Measurements from ENCODE around the gene MLLT1. TPM values are rescaled to one million over a fixed set of nuclear protein-coding genes. Genes with fewer than 3 reads are reported as not detected.

Gene MLLT1
- total and polyA plus RNA-seq, 2 of the 8 experiments (the other 6 are each of a cell fraction or from before 2014, with no cell fraction given): 18.8 to 45.1 TPM

DNA sequence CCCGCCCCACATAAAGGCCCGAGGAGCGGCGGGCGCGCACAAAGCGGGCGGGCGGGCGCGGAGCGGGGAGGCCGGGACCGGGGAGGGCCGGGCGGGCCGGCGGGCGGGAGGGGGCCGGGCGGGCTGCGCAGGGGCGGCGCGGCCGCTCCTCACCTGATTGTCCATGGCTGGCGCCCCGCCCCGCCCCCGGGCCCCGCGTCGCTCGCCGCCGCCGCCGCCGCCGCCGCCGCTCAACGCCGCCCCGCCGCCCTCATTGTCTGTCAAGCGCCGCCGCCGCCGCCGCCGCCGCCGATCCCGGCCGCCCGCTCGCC lies 200 bp downstream of the MLLT1 start (continued):
- TF ChIP-seq, protein P1, sequence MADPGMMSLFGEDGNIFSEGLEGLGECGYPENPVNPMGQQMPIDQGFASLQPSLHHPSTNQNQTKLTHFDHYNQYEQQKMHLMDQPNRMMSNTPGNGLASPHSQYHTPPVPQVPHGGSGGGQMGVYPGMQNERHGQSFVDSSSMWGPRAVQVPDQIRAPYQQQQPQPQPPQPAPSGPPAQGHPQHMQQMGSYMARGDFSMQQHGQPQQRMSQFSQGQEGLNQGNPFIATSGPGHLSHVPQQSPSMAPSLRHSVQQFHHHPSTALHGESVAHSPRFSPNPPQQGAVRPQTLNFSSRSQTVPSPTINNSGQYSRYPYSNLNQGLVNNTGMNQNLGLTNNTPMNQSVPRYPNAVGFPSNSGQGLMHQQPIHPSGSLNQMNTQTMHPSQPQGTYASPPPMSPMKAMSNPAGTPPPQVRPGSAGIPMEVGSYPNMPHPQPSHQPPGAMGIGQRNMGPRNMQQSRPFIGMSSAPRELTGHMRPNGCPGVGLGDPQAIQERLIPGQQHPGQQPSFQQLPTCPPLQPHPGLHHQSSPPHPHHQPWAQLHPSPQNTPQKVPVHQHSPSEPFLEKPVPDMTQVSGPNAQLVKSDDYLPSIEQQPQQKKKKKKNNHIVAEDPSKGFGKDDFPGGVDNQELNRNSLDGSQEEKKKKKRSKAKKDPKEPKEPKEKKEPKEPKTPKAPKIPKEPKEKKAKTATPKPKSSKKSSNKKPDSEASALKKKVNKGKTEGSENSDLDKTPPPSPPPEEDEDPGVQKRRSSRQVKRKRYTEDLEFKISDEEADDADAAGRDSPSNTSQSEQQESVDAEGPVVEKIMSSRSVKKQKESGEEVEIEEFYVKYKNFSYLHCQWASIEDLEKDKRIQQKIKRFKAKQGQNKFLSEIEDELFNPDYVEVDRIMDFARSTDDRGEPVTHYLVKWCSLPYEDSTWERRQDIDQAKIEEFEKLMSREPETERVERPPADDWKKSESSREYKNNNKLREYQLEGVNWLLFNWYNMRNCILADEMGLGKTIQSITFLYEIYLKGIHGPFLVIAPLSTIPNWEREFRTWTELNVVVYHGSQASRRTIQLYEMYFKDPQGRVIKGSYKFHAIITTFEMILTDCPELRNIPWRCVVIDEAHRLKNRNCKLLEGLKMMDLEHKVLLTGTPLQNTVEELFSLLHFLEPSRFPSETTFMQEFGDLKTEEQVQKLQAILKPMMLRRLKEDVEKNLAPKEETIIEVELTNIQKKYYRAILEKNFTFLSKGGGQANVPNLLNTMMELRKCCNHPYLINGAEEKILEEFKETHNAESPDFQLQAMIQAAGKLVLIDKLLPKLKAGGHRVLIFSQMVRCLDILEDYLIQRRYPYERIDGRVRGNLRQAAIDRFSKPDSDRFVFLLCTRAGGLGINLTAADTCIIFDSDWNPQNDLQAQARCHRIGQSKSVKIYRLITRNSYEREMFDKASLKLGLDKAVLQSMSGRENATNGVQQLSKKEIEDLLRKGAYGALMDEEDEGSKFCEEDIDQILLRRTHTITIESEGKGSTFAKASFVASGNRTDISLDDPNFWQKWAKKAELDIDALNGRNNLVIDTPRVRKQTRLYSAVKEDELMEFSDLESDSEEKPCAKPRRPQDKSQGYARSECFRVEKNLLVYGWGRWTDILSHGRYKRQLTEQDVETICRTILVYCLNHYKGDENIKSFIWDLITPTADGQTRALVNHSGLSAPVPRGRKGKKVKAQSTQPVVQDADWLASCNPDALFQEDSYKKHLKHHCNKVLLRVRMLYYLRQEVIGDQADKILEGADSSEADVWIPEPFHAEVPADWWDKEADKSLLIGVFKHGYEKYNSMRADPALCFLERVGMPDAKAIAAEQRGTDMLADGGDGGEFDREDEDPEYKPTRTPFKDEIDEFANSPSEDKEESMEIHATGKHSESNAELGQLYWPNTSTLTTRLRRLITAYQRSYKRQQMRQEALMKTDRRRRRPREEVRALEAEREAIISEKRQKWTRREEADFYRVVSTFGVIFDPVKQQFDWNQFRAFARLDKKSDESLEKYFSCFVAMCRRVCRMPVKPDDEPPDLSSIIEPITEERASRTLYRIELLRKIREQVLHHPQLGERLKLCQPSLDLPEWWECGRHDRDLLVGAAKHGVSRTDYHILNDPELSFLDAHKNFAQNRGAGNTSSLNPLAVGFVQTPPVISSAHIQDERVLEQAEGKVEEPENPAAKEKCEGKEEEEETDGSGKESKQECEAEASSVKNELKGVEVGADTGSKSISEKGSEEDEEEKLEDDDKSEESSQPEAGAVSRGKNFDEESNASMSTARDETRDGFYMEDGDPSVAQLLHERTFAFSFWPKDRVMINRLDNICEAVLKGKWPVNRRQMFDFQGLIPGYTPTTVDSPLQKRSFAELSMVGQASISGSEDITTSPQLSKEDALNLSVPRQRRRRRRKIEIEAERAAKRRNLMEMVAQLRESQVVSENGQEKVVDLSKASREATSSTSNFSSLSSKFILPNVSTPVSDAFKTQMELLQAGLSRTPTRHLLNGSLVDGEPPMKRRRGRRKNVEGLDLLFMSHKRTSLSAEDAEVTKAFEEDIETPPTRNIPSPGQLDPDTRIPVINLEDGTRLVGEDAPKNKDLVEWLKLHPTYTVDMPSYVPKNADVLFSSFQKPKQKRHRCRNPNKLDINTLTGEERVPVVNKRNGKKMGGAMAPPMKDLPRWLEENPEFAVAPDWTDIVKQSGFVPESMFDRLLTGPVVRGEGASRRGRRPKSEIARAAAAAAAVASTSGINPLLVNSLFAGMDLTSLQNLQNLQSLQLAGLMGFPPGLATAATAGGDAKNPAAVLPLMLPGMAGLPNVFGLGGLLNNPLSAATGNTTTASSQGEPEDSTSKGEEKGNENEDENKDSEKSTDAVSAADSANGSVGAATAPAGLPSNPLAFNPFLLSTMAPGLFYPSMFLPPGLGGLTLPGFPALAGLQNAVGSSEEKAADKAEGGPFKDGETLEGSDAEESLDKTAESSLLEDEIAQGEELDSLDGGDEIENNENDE (IDR thresholded peaks at IDR 0.05; ENCODE audit: insufficient replicate concordance, low read length): no peak
- TF ChIP-seq SP4 (IDR thresholded peaks at IDR 0.05; ENCODE audit: low read length): no peak
- no peak for TF ChIP-seq NRF1 (IDR thresholded peaks at IDR 0.05; ENCODE audit: low read depth, low read length)
- TF ChIP-seq CREB1 (IDR thresholded peaks at IDR 0.05): no peak
- TF ChIP-seq PHF8 (conservative IDR thresholded peaks at IDR 0.05; ENCODE audit: low read depth, low read length): no peak
- no peak for TF ChIP-seq RNF2 (IDR thresholded peaks at IDR 0.05; ENCODE audit: borderline replicate concordance, low read depth, low read length, missing control alignments, poor library complexity, severe bottlenecking)
- TF ChIP-seq RAD21 (IDR thresholded peaks at IDR 0.05 in 1 of 2, conservative IDR thresholded peaks at IDR 0.05 in 1 of 2; ENCODE audit: low read depth in 2 of 2, low read length in 2 of 2): no peak
- no peak for TF ChIP-seq BRCA1 (IDR thresholded peaks at IDR 0.05; ENCODE audit: low read depth, low read length)
- no peak for TF ChIP-seq CTBP2 (IDR thresholded peaks at IDR 0.05; ENCODE audit: borderline replicate concordance, insufficient read depth, insufficient read length, low read length)
- no peak for TF ChIP-seq SP1 (IDR thresholded peaks at IDR 0.05; ENCODE audit: low read depth, low read length)
- TF ChIP-seq TEAD4 (IDR thresholded peaks at IDR 0.05; ENCODE audit: low read depth, low read length): no peak
- TF ChIP-seq BCL11A (IDR thresholded peaks at IDR 0.05; ENCODE audit: low read depth in 2 of 2, low read length in 2 of 2): no peak
- TF ChIP-seq JUN (IDR thresholded peaks at IDR 0.05; ENCODE audit: low read depth, low read length): no peak
